ENCODE results near the gene PRKCQ. TPM values are rescaled to one million over a fixed set of nuclear protein-coding genes. Genes with fewer than 3 reads are reported as not detected.

The PRKCQ gene
- total RNA-seq, 1 donor from 2014 or later = 0.15 TPM

- Mint-ChIP-seq H3K27me3 (ENCODE audit: low read depth) (peaks cover 7% of the 10 kb centered on the region), H3K4me3 (ENCODE audit: unreplicated experiment) (no peak overlapping the region), H3K36me3 (ENCODE audit: low read depth) (peaks cover 2% of the 10 kb centered on the region), H3K27ac (ENCODE audit: unreplicated experiment) (no peak overlapping the region), H3K9me3 (ENCODE audit: low read depth) (peaks cover 6% of the 10 kb centered on the region), H3K4me1 (ENCODE audit: low read depth) (no peaks in the 10 kb centered on the region)
- TF ChIP-seq, protein P1, sequence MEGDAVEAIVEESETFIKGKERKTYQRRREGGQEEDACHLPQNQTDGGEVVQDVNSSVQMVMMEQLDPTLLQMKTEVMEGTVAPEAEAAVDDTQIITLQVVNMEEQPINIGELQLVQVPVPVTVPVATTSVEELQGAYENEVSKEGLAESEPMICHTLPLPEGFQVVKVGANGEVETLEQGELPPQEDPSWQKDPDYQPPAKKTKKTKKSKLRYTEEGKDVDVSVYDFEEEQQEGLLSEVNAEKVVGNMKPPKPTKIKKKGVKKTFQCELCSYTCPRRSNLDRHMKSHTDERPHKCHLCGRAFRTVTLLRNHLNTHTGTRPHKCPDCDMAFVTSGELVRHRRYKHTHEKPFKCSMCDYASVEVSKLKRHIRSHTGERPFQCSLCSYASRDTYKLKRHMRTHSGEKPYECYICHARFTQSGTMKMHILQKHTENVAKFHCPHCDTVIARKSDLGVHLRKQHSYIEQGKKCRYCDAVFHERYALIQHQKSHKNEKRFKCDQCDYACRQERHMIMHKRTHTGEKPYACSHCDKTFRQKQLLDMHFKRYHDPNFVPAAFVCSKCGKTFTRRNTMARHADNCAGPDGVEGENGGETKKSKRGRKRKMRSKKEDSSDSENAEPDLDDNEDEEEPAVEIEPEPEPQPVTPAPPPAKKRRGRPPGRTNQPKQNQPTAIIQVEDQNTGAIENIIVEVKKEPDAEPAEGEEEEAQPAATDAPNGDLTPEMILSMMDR (IDR thresholded peaks at IDR 0.05) = no peak
- no peak for DNase-seq (ENCODE audit: low spot score)
These were observed 114.6 kb downstream of the PRKCQ start for GRCh38 chr10:6465437-6465836.

- Mint-ChIP-seq H3K27me3 (ENCODE audit: low read depth) (peaks cover 7% of the 10 kb centered on the region), H3K27ac (ENCODE audit: unreplicated experiment) (no peak overlapping the region), H3K4me1 (ENCODE audit: low read depth) (no peaks in the 10 kb centered on the region), H3K36me3 (ENCODE audit: low read depth) (peaks cover 2% of the 10 kb centered on the region), H3K4me3 (ENCODE audit: unreplicated experiment) (no peak overlapping the region), H3K9me3 (ENCODE audit: low read depth) (peaks cover 6% of the 10 kb centered on the region)
- TF ChIP-seq, protein P1 (IDR thresholded peaks at IDR 0.05) = no peak
- DNase-seq (ENCODE audit: low spot score) = no peak
These were observed 115.1 kb downstream of the PRKCQ start for GRCh38 chr10:6464862-6465430.

- peaks cover 2% of the 10 kb centered on the region for H3K36me3 Mint-ChIP-seq (ENCODE audit: low read depth)
- TF ChIP-seq, protein P1 (IDR thresholded peaks at IDR 0.05) = no peak
- no peak for DNase-seq (ENCODE audit: low spot score)
- H3K27ac Mint-ChIP-seq (ENCODE audit: unreplicated experiment) = no peak overlapping the region
- H3K27me3 Mint-ChIP-seq (ENCODE audit: low read depth) = peaks cover 6% of the 10 kb centered on the region
- no peaks in the 10 kb centered on the region for H3K4me1 Mint-ChIP-seq (ENCODE audit: low read depth)
- peaks cover 13% of the 10 kb centered on the region for H3K9me3 Mint-ChIP-seq (ENCODE audit: low read depth)
- no peak overlapping the region for H3K4me3 Mint-ChIP-seq (ENCODE audit: unreplicated experiment)
These were observed 116.7 kb downstream of the PRKCQ start for GRCh38 chr10:6463366-6463765.

DNA sequence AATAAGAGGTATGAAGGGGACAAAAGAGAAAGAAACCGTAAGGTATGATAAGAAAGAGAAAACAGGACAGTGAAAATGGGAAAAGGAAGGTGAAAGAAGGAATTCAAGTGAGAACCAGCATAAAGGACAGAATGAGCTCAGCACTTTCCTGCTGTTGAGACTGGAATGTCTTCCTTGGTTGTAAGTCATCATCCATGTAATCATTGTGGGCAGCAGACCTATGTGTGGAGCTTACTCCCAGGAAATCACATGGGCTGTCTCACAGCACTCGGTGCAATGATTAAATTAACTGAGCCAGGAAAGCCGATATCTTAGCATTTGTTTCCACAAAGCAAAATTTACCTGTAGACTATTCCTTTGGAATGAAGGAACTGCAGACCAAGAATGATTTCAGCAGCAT lies 118.1 kb downstream of the PRKCQ start:
- no peak for DNase-seq (ENCODE audit: low spot score)
- peaks cover 2% of the 10 kb centered on the region for H3K36me3 Mint-ChIP-seq (ENCODE audit: low read depth)
- no peak overlapping the region for H3K27ac Mint-ChIP-seq (ENCODE audit: unreplicated experiment)
- H3K9me3 Mint-ChIP-seq (ENCODE audit: low read depth) = peaks cover 24% of the 10 kb centered on the region
- peaks cover 4% of the 10 kb centered on the region for H3K27me3 Mint-ChIP-seq (ENCODE audit: low read depth)
- H3K4me1 Mint-ChIP-seq (ENCODE audit: low read depth) = no peaks in the 10 kb centered on the region
- no peak overlapping the region for H3K4me3 Mint-ChIP-seq (ENCODE audit: unreplicated experiment)
- TF ChIP-seq, protein P1 (IDR thresholded peaks at IDR 0.05) = no peak

DNA sequence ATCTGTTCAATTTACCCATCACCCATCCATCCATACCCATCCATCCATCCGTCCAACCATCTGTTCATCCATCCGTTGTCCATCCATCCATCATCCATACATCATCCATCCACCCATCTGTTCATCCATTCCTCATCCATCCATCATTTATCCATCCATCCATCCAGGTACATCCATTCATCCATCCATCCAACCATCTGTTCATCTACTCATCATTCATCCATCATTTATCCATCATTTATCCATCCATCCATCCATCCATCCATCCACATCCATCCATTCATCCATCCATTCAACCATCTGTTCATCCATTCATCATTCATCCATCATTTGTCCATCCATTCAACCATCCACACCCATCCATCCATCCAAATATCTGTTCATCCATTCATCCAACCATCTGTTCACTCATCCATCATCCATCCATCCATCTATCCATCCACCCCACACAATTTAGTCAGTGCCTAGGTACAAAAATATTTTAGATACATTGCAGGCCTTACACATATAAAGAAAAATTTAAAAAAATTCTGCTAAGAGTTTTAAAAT lies 119.1 kb downstream of the PRKCQ start:
- Mint-ChIP-seq H3K27me3 (ENCODE audit: low read depth) (no peaks in the 10 kb centered on the region), H3K27ac (ENCODE audit: unreplicated experiment) (no peak overlapping the region), H3K36me3 (ENCODE audit: low read depth) (peaks cover 2% of the 10 kb centered on the region), H3K4me1 (ENCODE audit: low read depth) (no peaks in the 10 kb centered on the region), H3K4me3 (ENCODE audit: unreplicated experiment) (no peak overlapping the region), H3K9me3 (ENCODE audit: low read depth) (peaks cover 27% of the 10 kb centered on the region)
- TF ChIP-seq, protein P1 (IDR thresholded peaks at IDR 0.05) = no peak
- DNase-seq (ENCODE audit: low spot score) = no peak

Data from chondrocyte (in vitro differentiated cells).